NCI-H1694 treated with DMSO at 0.1 percent for 48 hours (cell line): ENCODE results near the gene KLRB1.
"Not testable (repeated sequence)": the region's sequence is repeated elsewhere in the genome, so short reads cannot be mapped to it uniquely, and the experiment has no call there.

Experiments
- DNase-seq: peaks from one replicate; lab custom pipeline; 2025; lab: John Stamatoyannopoulos, UW

The KLRB1 gene

GRCh38 chr12:9607716-9608115 lies at the start of gene KLRB1:
Gene KLRB1, minus strand, starts transcription at chr12:9607916. Its CDS starts 77 bp downstream, at chr12:9607839.
- DNase-seq = no peak

GRCh38 chr12:9651265-9651729 lies 43.6 kb upstream of the KLRB1 start:
- DNase-seq = no peak

GRCh38 chr12:9650151-9650576 lies 42.4 kb upstream of the KLRB1 start:
- no peak for DNase-seq

- no peak for DNase-seq
Measured at GRCh38 chr12:9649532-9649940, 41.8 kb upstream of the KLRB1 start.

- no peak for DNase-seq
Measured at GRCh38 chr12:9648701-9649531, 41.2 kb upstream of the KLRB1 start.

- DNase-seq = peak; percentile 59
Measured at GRCh38 chr12:9647825-9648700, 40.3 kb upstream of the KLRB1 start.

GRCh38 chr12:9646794-9647781 lies 39.4 kb upstream of the KLRB1 start:
- DNase-seq = no peak

- DNase-seq = not testable (repeated sequence)
Measured at GRCh38 chr12:9644985-9645551, 37.4 kb upstream of the KLRB1 start.

GRCh38 chr12:9643266-9643660 lies 35.5 kb upstream of the KLRB1 start:
- DNase-seq = no peak

GRCh38 chr12:9642606-9643265 lies 35.0 kb upstream of the KLRB1 start:
- no peak for DNase-seq

- no peak for DNase-seq
Measured at GRCh38 chr12:9640024-9640423, 32.3 kb upstream of the KLRB1 start.

- DNase-seq = no peak
Measured at GRCh38 chr12:9636851-9637206, 29.1 kb upstream of the KLRB1 start.

- no peak for DNase-seq
Measured at GRCh38 chr12:9636150-9636850, 28.6 kb upstream of the KLRB1 start.

- DNase-seq = no peak
Measured at GRCh38 chr12:9634969-9635754, 27.4 kb upstream of the KLRB1 start.

GRCh38 chr12:9634177-9634803 lies 26.6 kb upstream of the KLRB1 start:
- DNase-seq = peak; percentile 39

GRCh38 chr12:9632766-9633165 lies 25.1 kb upstream of the KLRB1 start:
- DNase-seq = no peak

- DNase-seq = no peak
Measured at GRCh38 chr12:9626821-9627220, 19.1 kb upstream of the KLRB1 start.

- DNase-seq = no peak
Measured at GRCh38 chr12:9626291-9626690, 18.6 kb upstream of the KLRB1 start.

GRCh38 chr12:9625019-9625418 lies 17.3 kb upstream of the KLRB1 start:
- DNase-seq = no peak
